K562 (cell line): ENCODE data around the gene MARCKS. TPM values are rescaled to one million over a fixed set of nuclear protein-coding genes. Genes with fewer than 3 reads are reported as not detected.

Source experiments
- FOXP1 ChIP-seq: sonication (generic); formaldehyde crosslinking; IDR thresholded peaks from 2 replicates; pipeline ENCODE4 v1.8.0; 2022; ENCODE audit warnings: mild to moderate bottlenecking, missing genetic modification reagents
- ILK ChIP-seq: fragments of 450-650 bp; IDR thresholded peaks from 2 replicates; pipeline ENCODE4 v1.6.1; 2016; ENCODE audit warnings: missing genetic modification characterization, low read depth, mild to moderate bottlenecking, missing compliant biosample characterization, moderate library complexity, borderline replicate concordance
- IRF2 ChIP-seq: sonication (generic); formaldehyde crosslinking; IDR thresholded peaks from 2 replicates; pipeline ENCODE4 v1.8.1; 2022; ENCODE audit warnings: mild to moderate bottlenecking, missing genetic modification reagents
- KDM2B ChIP-seq: fragments of 250-450 bp; sonication (Bioruptor Pico); IDR thresholded peaks from 2 replicates; pipeline ENCODE4 v1.8.0; 2021; ENCODE audit warnings: mild to moderate bottlenecking, moderate library complexity
- MECOM ChIP-seq: fragments of 250-450 bp; sonication (Bioruptor Pico); IDR thresholded peaks from 2 replicates; pipeline ENCODE4 v1.8.0; 2022; ENCODE audit warnings: inconsistent platforms
- NCOA4 ChIP-seq: fragments of 450-650 bp; IDR thresholded peaks from 2 replicates; pipeline ENCODE4 v1.6.1; 2018; ENCODE audit warnings: mild to moderate bottlenecking; ENCODE audit not compliant: partially characterized antibody
- NFYB ChIP-seq: IDR thresholded peaks from 2 replicates; pipeline ENCODE4 v1.6.1; 2011; ENCODE audit warnings: mild to moderate bottlenecking, moderate library complexity; ENCODE audit not compliant: insufficient read length; ENCODE audit errors: extremely low read depth
- PHF21A ChIP-seq: fragments of 450-650 bp; IDR thresholded peaks from 2 replicates; pipeline ENCODE4 v1.6.1; 2017; ENCODE audit warnings: low read depth, borderline replicate concordance
- RB1 ChIP-seq: fragments of 450-650 bp; IDR thresholded peaks from 2 replicates; pipeline ENCODE4 v1.6.1; 2017; ENCODE audit warnings: low read depth, mild to moderate bottlenecking
- RBM25 ChIP-seq: fragments of 200-400 bp; formaldehyde crosslinking; IDR thresholded peaks from 2 replicates; pipeline ENCODE4 v1.6.1; 2018; ENCODE audit warnings: low read length, low read depth, moderate library complexity; ENCODE audit not compliant: severe bottlenecking
- RNF2 ChIP-seq: sonication (generic); IDR thresholded peaks from 2 replicates; pipeline ENCODE4 v1.6.1; 2016
- SMARCC2 ChIP-seq: fragments of 450-650 bp; IDR thresholded peaks from 2 replicates; pipeline ENCODE4 v1.6.1; 2017; ENCODE audit warnings: antibody characterized with exemption, moderate library complexity, mild to moderate bottlenecking, low read depth
- SRSF9 ChIP-seq: fragments of 200-400 bp; formaldehyde crosslinking; IDR thresholded peaks from 2 replicates; pipeline ENCODE4 v1.6.1; 2017; ENCODE audit warnings: low read depth, low read length, borderline replicate concordance
- STAG1 ChIP-seq: sonication (generic); formaldehyde crosslinking; IDR thresholded peaks from 2 replicates; pipeline ENCODE4 v1.5.0; 2020; ENCODE audit warnings: missing genetic modification reagents, borderline replicate concordance
- TARDBP ChIP-seq: fragments of 450-650 bp; IDR thresholded peaks from 2 replicates; pipeline ENCODE4 v1.6.1; 2016
- U2AF1 ChIP-seq: fragments of 200-400 bp; formaldehyde crosslinking; optimal IDR thresholded peaks from 2 replicates; pipeline ENCODE3; 2017; ENCODE audit warnings: mild to moderate bottlenecking, low read depth, low read length, moderate library complexity
- VEZF1 ChIP-seq: fragments of 200-800 bp; sonication (Bioruptor generic); IDR thresholded peaks from 2 replicates; pipeline ENCODE4 v1.6.1; 2017; ENCODE audit warnings: missing genetic modification characterization, missing compliant biosample characterization
- ZC3H11A ChIP-seq: IDR thresholded peaks from 2 replicates; pipeline ENCODE4 v1.6.1; 2012; ENCODE audit warnings: low read depth, low read length, improper control_type of control experiment
- ZNF584 ChIP-seq: fragments of 200-800 bp; sonication (Bioruptor generic); IDR thresholded peaks from 2 replicates; pipeline ENCODE4 v1.6.1; 2016; ENCODE audit warnings: low read depth, mild to moderate bottlenecking, missing genetic modification characterization, missing compliant biosample characterization
- ZNF75A ChIP-seq: fragments of 450-650 bp; formaldehyde crosslinking; IDR thresholded peaks from 2 replicates; pipeline ENCODE4 v1.4.0; 2020; ENCODE audit warnings: mild to moderate bottlenecking
- polyA plus RNA-seq, 8 experiments: library from polyadenylated mRNA; depleted of rRNA in 4 of 8; stranded (reverse) in 5 of 8; unstranded in 3 of 8; fragments of >200 nt; fragmentation: Nextera tagmentation in 2 of 8; fragmentation: Illumina TruSeq in 1 of 8; extraction: Ambion mirVana in 2 of 8; extraction: Trizol in 1 of 8; gene quantifications; 2 replicates each; pipeline versions ENCODE4 v1.2.1 to v1.2.3, GENCODE V29; 2011 to 2014; ENCODE audit warnings: inconsistent platforms in 1 of 8, missing spikeins in 1 of 8
- total RNA-seq, 7 experiments: library from RNA; depleted of rRNA in 6 of 7; stranded (reverse); fragments of >200 nt in 6 of 7; fragmentation: Illumina TruSeq in 2 of 7; extraction: Trizol in 2 of 7; gene quantifications; 2 replicates each; pipeline versions ENCODE4 v1.2.1 to v1.2.3, GENCODE V29; 2011 to 2021; ENCODE audit warnings: low replicate concordance in 1 of 7
- TF ChIP-seq, protein P1 (sequence below): fragments of 250-450 bp; sonication (Bioruptor Pico); IDR thresholded peaks from 2 replicates; pipeline ENCODE4 v1.5.0; 2022; ENCODE audit warnings: mild to moderate bottlenecking
- TF ChIP-seq, protein P2 (sequence below): IDR thresholded peaks from 2 replicates; pipeline ENCODE4 v1.6.1; 2016; ENCODE audit warnings: missing genetic modification characterization, missing compliant biosample characterization

Gene MARCKS
- total and polyA plus RNA-seq, 9 of the 15 experiments (the other 6 are each of a cell fraction or from before 2014, with no cell fraction given) = 0.15 to 2.7 (median 1.0) TPM

DNA sequence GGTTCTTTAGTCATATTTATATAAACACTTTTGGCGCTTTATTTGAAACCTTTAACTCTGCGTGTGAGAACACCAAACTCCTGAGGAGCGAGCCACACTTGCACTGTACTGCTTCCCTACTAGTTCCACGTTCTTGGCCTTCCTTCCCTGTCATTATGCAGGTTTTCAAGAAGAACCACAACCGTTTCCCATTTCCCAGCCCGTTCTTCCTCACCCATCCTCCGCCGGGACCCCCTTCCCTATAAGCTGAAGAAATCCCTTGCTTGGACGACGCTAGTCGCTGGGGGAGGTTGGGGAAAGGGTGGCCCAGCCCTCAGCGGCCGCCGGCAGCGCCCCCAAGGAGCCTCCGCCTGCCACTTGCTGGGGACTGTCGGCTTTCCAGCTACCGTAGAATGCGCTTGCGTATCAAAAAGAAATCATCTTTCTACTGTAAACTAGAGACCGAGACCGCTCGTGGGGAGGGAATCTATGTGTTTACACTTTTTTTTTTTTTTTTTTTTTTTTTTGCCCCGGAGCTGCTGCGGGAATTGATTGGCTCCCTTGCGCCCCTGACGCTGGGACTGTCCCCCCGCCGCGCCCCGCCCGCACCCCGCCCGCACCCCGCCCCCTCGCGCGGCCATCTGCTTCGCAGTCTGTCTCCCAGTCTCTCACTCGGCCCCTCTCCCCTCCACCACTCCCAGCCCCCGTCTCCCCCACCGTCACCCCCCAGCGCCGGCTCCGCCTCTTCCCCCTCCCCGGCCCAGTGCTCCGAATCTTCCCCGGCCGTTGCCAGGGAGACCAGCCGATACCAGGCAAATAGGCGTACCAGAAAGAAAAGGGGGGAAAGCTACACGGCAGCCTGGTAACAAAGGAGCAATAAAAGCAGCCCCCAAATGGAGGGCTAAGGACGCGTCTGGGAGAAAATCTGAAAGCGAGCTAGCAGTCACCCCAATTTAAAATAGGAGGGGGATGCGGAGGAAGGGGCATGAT lies 2.3 kb upstream of the MARCKS start (continued):
- TF ChIP-seq, protein P1, sequence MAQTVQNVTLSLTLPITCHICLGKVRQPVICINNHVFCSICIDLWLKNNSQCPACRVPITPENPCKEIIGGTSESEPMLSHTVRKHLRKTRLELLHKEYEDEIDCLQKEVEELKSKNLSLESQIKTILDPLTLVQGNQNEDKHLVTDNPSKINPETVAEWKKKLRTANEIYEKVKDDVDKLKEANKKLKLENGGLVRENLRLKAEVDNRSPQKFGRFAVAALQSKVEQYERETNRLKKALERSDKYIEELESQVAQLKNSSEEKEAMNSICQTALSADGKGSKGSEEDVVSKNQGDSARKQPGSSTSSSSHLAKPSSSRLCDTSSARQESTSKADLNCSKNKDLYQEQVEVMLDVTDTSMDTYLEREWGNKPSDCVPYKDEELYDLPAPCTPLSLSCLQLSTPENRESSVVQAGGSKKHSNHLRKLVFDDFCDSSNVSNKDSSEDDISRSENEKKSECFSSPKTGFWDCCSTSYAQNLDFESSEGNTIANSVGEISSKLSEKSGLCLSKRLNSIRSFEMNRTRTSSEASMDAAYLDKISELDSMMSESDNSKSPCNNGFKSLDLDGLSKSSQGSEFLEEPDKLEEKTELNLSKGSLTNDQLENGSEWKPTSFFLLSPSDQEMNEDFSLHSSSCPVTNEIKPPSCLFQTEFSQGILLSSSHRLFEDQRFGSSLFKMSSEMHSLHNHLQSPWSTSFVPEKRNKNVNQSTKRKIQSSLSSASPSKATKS = no peak
- TF ChIP-seq SMARCC2 (no peak), RB1 (no peak), MECOM (CRISPR knock-in tag) (no peak), ZNF584 (CRISPR knock-in tag) (no peak), TARDBP (no peak), FOXP1 (CRISPR knock-in tag) (no peak), RBM25 (no peak), RNF2 (no peak), ZNF75A (CRISPR knock-in tag) (no peak), PHF21A (no peak), U2AF1 (no peak), STAG1 (CRISPR knock-in tag) (no peak), VEZF1 (peak; percentile 96), KDM2B (CRISPR knock-in tag) (no peak), IRF2 (CRISPR knock-in tag) (no peak), NFYB (peak; percentile 8), ZC3H11A (no peak), SRSF9 (no peak), NCOA4 (no peak), ILK (no peak)
- TF ChIP-seq, protein P2, sequence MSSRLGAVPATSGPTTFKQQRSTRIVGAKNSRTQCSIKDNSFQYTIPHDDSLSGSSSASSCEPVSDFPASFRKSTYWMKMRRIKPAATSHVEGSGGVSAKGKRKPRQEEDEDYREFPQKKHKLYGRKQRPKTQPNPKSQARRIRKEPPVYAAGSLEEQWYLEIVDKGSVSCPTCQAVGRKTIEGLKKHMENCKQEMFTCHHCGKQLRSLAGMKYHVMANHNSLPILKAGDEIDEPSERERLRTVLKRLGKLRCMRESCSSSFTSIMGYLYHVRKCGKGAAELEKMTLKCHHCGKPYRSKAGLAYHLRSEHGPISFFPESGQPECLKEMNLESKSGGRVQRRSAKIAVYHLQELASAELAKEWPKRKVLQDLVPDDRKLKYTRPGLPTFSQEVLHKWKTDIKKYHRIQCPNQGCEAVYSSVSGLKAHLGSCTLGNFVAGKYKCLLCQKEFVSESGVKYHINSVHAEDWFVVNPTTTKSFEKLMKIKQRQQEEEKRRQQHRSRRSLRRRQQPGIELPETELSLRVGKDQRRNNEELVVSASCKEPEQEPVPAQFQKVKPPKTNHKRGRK (tag) = no peak
